Bronchial epithelial cell (primary cell): ENCODE results near the gene VPS41. TPM values are rescaled to one million over a fixed set of nuclear protein-coding genes. Genes with fewer than 3 reads are reported as not detected.

Experiments used
- DNase-seq: peaks from one replicate; pipeline ENCODE4 v3.0.0-alpha.2; 2010; ENCODE audit warnings: low read depth
- FAIRE-seq: peaks from 2 replicates; lab custom pipeline; 2011; peaks lifted over from hg19 to GRCh38; lab: Jason Lieb, UNC
- H3K27me3 ChIP-seq: 2 replicates; pipeline ENCODE4 v1.5.1; 2011; ENCODE audit warnings: low read length; ENCODE audit not compliant: control insufficient read depth, insufficient read depth
- H3K36me3 ChIP-seq: 2 replicates; pipeline ENCODE4 v1.5.1; 2011; ENCODE audit warnings: low read length; ENCODE audit not compliant: control insufficient read depth, insufficient read depth
- H3K4me3 ChIP-seq: 2 replicates; pipeline ENCODE4 v1.5.1; 2011; ENCODE audit warnings: mild to moderate bottlenecking, low read depth, low read length, control low read depth
- total RNA-seq: library from RNA; depleted of rRNA; stranded (reverse); fragments of >200 nt; gene quantifications from 2 replicates; pipeline ENCODE4 v1.2.1, GENCODE V29; 2014
- TF ChIP-seq, protein P1 (sequence below): IDR thresholded peaks from 2 replicates; pipeline ENCODE4 v1.5.1; 2011; ENCODE audit warnings: mild to moderate bottlenecking, moderate library complexity, low read length, control low read depth, inconsistent platforms; ENCODE audit not compliant: insufficient read depth, severe bottlenecking

VPS41 gene
- total RNA-seq, 1 donor from 2014 or later = 32.9 TPM

DNA sequence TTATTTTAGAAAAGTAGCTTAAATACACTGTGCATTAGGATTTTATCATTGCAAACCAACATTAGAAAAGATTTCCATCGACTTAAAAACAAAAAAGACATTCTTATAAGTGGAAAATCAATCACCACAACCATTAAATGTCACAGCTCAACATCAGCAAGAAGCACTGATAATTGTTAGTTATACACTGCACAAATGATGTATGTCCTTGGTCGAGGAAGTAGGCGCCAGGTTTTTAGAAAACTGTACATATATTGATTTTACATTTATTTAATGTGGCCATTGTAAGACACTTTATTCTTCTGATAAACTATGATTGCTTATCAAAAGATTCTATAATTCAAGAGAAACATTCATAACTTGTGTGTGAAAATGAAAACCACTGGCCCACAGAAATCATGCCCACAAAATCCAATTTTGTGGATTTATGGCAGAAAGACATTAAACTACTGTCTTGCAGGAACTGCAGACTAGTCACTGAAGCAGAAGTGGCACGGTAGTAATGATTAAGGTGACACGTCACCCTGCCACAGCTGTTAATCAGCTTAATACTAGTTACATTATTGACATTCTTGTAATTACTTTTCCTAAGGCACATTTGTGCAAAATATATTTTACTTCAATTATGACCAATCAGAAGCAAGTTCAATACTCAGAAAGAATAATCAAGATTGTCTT, 79.4 kb downstream of the VPS41 start:
- TF ChIP-seq, protein P1, sequence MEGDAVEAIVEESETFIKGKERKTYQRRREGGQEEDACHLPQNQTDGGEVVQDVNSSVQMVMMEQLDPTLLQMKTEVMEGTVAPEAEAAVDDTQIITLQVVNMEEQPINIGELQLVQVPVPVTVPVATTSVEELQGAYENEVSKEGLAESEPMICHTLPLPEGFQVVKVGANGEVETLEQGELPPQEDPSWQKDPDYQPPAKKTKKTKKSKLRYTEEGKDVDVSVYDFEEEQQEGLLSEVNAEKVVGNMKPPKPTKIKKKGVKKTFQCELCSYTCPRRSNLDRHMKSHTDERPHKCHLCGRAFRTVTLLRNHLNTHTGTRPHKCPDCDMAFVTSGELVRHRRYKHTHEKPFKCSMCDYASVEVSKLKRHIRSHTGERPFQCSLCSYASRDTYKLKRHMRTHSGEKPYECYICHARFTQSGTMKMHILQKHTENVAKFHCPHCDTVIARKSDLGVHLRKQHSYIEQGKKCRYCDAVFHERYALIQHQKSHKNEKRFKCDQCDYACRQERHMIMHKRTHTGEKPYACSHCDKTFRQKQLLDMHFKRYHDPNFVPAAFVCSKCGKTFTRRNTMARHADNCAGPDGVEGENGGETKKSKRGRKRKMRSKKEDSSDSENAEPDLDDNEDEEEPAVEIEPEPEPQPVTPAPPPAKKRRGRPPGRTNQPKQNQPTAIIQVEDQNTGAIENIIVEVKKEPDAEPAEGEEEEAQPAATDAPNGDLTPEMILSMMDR = no peak
- H3K27me3 ChIP-seq = no peaks in the 10 kb centered on the region
- FAIRE-seq (no peak), DNase-seq (no peak)
- no peaks in the 10 kb centered on the region for H3K36me3 ChIP-seq
- H3K4me3 ChIP-seq = no peak overlapping the region

DNA sequence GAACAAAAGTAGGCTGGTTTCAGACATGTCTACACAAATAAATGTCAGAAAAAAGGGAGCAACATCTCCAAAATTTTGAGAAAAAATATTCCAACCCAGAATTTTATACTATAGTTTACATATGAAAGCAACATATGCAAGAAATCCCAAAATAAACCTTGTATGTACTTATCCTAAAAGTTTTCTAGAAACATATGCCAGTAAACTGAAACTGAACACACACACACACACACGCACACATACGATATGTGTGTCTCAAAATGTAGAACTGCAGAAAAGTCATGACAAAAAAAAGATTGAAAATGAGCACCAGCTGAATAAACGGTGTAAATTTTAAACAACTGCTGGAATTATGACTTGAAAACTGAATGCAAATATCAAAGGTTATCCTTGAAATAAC, 81.0 kb downstream of the VPS41 start:
- Histone ChIP-seq H3K27me3 (no peaks in the 10 kb centered on the region), H3K4me3 (no peak overlapping the region), H3K36me3 (no peaks in the 10 kb centered on the region)
- no peak for DNase-seq
- FAIRE-seq = no peak
- TF ChIP-seq, protein P1 = no peak

DNA sequence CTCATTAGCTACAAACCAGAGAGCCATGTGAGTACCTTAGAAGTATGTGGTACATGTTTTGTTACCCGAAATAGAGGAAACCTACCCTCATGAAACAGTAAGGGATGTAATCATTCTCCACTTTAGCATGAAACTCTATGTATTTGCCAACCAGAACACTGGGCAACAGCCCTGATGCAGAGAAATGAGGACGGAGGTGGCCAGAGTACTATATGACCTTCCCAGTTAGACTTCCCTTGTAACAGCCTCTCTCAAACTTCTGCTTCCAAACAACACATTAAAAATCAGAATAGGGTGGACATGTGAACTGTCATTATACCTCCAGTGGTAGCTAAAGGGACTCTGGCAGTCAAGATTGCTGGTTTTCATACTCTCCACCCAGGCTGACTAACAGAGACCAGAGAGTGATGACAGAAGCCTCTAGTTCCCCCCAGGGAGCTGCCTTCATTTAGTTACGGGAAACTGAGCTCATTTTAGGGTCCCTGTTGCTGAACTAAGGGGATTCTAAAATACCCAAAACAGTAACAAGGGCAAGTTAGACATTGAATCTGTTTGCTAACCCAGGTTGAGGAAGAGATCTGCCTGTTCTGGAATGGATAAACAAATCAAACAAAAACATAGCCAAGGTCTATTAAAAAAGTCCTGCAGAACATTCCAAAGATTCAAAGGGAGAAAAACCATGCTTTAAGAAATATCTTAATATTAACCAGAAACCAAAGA, 83.1 kb downstream of the VPS41 start:
- Histone ChIP-seq H3K36me3 (no peaks in the 10 kb centered on the region), H3K27me3 (no peaks in the 10 kb centered on the region), H3K4me3 (no peak overlapping the region)
- FAIRE-seq (peak; percentile 18), DNase-seq (no peak)
- TF ChIP-seq, protein P1 = no peak

DNA sequence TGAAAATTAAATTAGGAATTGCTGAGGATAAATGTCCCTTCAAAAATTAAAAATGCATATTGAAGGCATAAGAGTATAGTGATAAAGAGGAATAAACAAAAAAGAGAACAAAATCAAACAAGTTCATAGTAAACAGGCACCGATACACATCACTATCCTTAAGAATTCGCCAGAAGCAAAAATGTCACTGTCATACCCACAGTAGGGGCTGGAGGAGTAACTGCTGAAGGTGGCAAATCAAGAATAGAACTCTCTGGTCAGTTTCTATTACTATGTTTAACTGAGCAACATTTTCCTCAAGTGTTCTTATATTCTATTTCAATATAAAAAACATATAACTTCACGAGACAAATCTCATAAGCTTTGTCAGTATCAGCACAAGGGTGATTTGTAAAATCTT, 84.0 kb downstream of the VPS41 start:
- Histone ChIP-seq H3K4me3 (no peak overlapping the region), H3K36me3 (no peaks in the 10 kb centered on the region), H3K27me3 (no peaks in the 10 kb centered on the region)
- TF ChIP-seq, protein P1 = no peak
- DNase-seq (no peak), FAIRE-seq (no peak)

DNA sequence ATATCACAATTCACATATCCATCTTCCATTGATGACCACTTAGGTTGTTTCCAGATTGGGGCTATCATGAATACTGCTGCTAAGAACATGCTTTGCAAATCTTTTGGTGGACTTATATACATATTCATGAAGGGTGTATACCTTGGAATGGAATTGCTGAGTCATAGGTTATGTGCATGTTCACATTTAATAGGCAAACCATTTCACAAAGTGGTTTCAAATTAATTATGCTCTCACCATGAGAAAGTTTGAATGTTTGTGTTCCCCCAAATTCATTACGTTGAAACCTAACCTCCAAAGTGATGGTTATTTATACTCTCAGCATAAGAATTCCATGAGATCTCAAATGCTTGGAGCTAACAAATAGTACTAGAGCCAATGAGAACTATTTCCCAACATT, 86.4 kb downstream of the VPS41 start:
- Histone ChIP-seq H3K27me3 (no peaks in the 10 kb centered on the region), H3K4me3 (no peak overlapping the region), H3K36me3 (no peaks in the 10 kb centered on the region)
- TF ChIP-seq, protein P1 = no peak
- FAIRE-seq (no peak), DNase-seq (peak; percentile 23)

DNA sequence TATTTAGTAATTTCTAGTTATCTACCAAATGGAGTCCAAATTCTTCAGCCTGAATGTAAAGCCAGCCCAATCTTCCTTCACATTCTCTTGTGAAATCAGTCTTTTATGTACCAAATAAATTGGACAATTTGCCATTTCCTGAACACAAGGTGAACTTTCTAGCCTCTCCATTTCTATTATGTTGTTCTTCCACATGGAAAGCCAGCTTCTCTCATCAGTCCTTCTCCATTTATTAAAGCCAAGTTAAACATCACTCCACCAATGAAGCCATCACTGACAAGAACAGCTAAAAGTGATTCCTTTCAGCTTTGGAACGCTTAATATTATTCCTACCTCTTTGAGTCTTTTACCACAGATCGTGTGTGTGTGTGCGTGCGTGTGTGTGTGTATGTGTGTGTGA, 88.4 kb downstream of the VPS41 start:
- H3K36me3 ChIP-seq = no peaks in the 10 kb centered on the region
- no peak for FAIRE-seq

More for the DNA sequence above, 88.4 kb downstream of the VPS41 start:
- H3K27me3 ChIP-seq = no peaks in the 10 kb centered on the region
- TF ChIP-seq, protein P1 = no peak
- no peak overlapping the region for H3K4me3 ChIP-seq
- no peak for DNase-seq
